ENCODE results near the gene PCBP3. TPM values are rescaled to one million over a fixed set of nuclear protein-coding genes. Genes with fewer than 3 reads are reported as not detected.

Gene PCBP3
- total RNA-seq, 1 experiment from 2014 or later = 3.7 TPM

GRCh38 chr21:45768011-45768739 is 124.7 kb downstream of the PCBP3 start:
- H3K36me3 Mint-ChIP-seq (ENCODE audit: insufficient read depth, unreplicated experiment) = no peaks in the 10 kb centered on the region
- intact Hi-C loops (cut with micrococcal nuclease) = loop anchor here (1.0 kb wide), 1 partner anchor 212 kb away; no protein-coding TSS in a partner anchor
- POLR2A ChIA-PET = no interaction called here
- CTCF ChIA-PET = no interaction called here
- peaks cover 12% of the 10 kb centered on the region for H3K27me3 Mint-ChIP-seq (ENCODE audit: insufficient read depth, unreplicated experiment)
- H3K9me3 Mint-ChIP-seq (ENCODE audit: unreplicated experiment) = peaks cover 6% of the 10 kb centered on the region
- BruUV-seq (replicated peaks) = no TSS peak
- TF ChIP-seq CTCF (IDR thresholded peaks at IDR 0.05; ENCODE audit: unreplicated experiment) = no peak
- H3K27ac Mint-ChIP-seq (ENCODE audit: low read depth, unreplicated experiment) = no peak overlapping the region
- no peaks in the 10 kb centered on the region for H3K4me1 Mint-ChIP-seq (ENCODE audit: insufficient read depth, unreplicated experiment)
- no peak overlapping the region for H3K4me3 Mint-ChIP-seq (ENCODE audit: unreplicated experiment)
- DNase-seq (ENCODE audit: unreplicated experiment) = no peak

GRCh38 chr21:45768740-45769048 is 125.2 kb downstream of the PCBP3 start:
- intact Hi-C loops (cut with micrococcal nuclease) = loop anchor here (1.0 kb wide), 1 partner anchor 212 kb away; no protein-coding TSS in a partner anchor
- ChIA-PET POLR2A (no interaction called here), CTCF (no interaction called here)
- Mint-ChIP-seq H3K4me1 (ENCODE audit: insufficient read depth, unreplicated experiment) (no peaks in the 10 kb centered on the region), H3K27ac (ENCODE audit: low read depth, unreplicated experiment) (no peak overlapping the region), H3K4me3 (ENCODE audit: unreplicated experiment) (no peak overlapping the region), H3K36me3 (ENCODE audit: insufficient read depth, unreplicated experiment) (no peaks in the 10 kb centered on the region), H3K27me3 (ENCODE audit: insufficient read depth, unreplicated experiment) (peaks cover 12% of the 10 kb centered on the region), H3K9me3 (ENCODE audit: unreplicated experiment) (peaks cover 6% of the 10 kb centered on the region)
- peak; percentile 18 for DNase-seq (ENCODE audit: unreplicated experiment)
- BruUV-seq (replicated peaks) = no TSS peak
- no peak for TF ChIP-seq CTCF (IDR thresholded peaks at IDR 0.05; ENCODE audit: unreplicated experiment)

- no peak overlapping the region for H3K27ac Mint-ChIP-seq (ENCODE audit: low read depth, unreplicated experiment)
- BruUV-seq (replicated peaks) = no TSS peak
- intact Hi-C loops (cut with micrococcal nuclease) = no loop called here
- peaks cover 6% of the 10 kb centered on the region for H3K9me3 Mint-ChIP-seq (ENCODE audit: unreplicated experiment)
- DNase-seq (ENCODE audit: unreplicated experiment) = no peak
- CTCF ChIA-PET = no interaction called here
- no peak overlapping the region for H3K4me3 Mint-ChIP-seq (ENCODE audit: unreplicated experiment)
- H3K27me3 Mint-ChIP-seq (ENCODE audit: insufficient read depth, unreplicated experiment) = peaks cover 14% of the 10 kb centered on the region
- POLR2A ChIA-PET = no interaction called here
- H3K36me3 Mint-ChIP-seq (ENCODE audit: insufficient read depth, unreplicated experiment) = no peaks in the 10 kb centered on the region
- no peak for TF ChIP-seq CTCF (IDR thresholded peaks at IDR 0.05; ENCODE audit: unreplicated experiment)
- no peaks in the 10 kb centered on the region for H3K4me1 Mint-ChIP-seq (ENCODE audit: insufficient read depth, unreplicated experiment)
Observed at GRCh38 chr21:45769294-45769693, 125.8 kb downstream of the PCBP3 start.

GRCh38 chr21:45769896-45770295 is 126.4 kb downstream of the PCBP3 start:
- no peak for TF ChIP-seq CTCF (IDR thresholded peaks at IDR 0.05; ENCODE audit: unreplicated experiment)
- CTCF ChIA-PET = no interaction called here
- Mint-ChIP-seq H3K27ac (ENCODE audit: low read depth, unreplicated experiment) (peak overlapping the region; percentile 47), H3K4me3 (ENCODE audit: unreplicated experiment) (no peak overlapping the region), H3K27me3 (ENCODE audit: insufficient read depth, unreplicated experiment) (peaks cover 20% of the 10 kb centered on the region), H3K36me3 (ENCODE audit: insufficient read depth, unreplicated experiment) (no peaks in the 10 kb centered on the region), H3K9me3 (ENCODE audit: unreplicated experiment) (peaks cover 6% of the 10 kb centered on the region), H3K4me1 (ENCODE audit: insufficient read depth, unreplicated experiment) (no peaks in the 10 kb centered on the region)
- POLR2A ChIA-PET = no interaction called here
- BruUV-seq (replicated peaks) = no TSS peak
- DNase-seq (ENCODE audit: unreplicated experiment) = no peak
- intact Hi-C loops (cut with micrococcal nuclease) = no loop called here
